ENCODE measurements around the gene RNASEH2A. TPM values are rescaled to one million over a fixed set of nuclear protein-coding genes. Genes with fewer than 3 reads are reported as not detected.
A peak's percentile ranks its signal among the peaks of the same experiment; 100 is the strongest.

Gene RNASEH2A
- polyA plus RNA-seq, 1 of the 3 experiments (the other 2 are of a cell fraction): 48.1 TPM

GRCh38 chr19:12773571-12773970, 32.8 kb upstream of the RNASEH2A start:
- H3K27me3 ChIP-seq (ENCODE audit: insufficient read depth): no peaks in the 10 kb centered on the region
- H3K4me3 ChIP-seq (ENCODE audit: low read depth in 2 of 2, low read length in 1 of 2): no peak overlapping the region
- no peaks in the 10 kb centered on the region for H3K36me3 ChIP-seq (replicated peaks in 1 of 2; ENCODE audit: control insufficient read depth in 1 of 2, insufficient read depth in 2 of 2, low read length in 1 of 2)
- H3K9me3 ChIP-seq: no peaks in the 10 kb centered on the region
- 90% methylated on average over 2 of the region's 2 CpGs for WGBS (ENCODE audit: low lambda C conversion rate)
- DNase-seq: no peak
- CTCF ChIA-PET: interaction anchor here (1.2 to 12.1 kb wide), 7 partner anchors 11 to 74 kb away, joined by 3 to 447 read pairs (median 11); partner anchors contain the start of genes JUNB, PRDX2, THSD8 and TRIR
- POLR2A ChIA-PET: interaction anchor here (1.3 to 2.1 kb wide), 3 partner anchors 18 to 28 kb away, joined by 3 to 10 read pairs (median 5); partner anchors contain the start of genes JUNB, PRDX2 and THSD8
- H3K4me2 ChIP-seq: peak overlapping the region; percentile 12; the same call in 1 of the 2 replicates
- H3K9me2 ChIP-seq: no peaks in the 10 kb centered on the region
- no peak overlapping the region for H2AFZ ChIP-seq (ENCODE audit: low read depth)
- H3F3A ChIP-seq (replicated peaks; ENCODE audit: insufficient read depth): peaks cover 25% of the 10 kb centered on the region
- H3K4me1 ChIP-seq (ENCODE audit: control insufficient read depth in 1 of 2, insufficient read depth in 2 of 2, low read depth in 1 of 2, low read length in 1 of 2): peaks cover 9 to 37% of the 10 kb centered on the region in 2 experiments; a peak in 1 of 4 replicates
- H3K9ac ChIP-seq: no peak overlapping the region
- no peaks in the 10 kb centered on the region for H3K79me2 ChIP-seq (ENCODE audit: insufficient read depth)
- no peak for TF ChIP-seq FOXM1 (IDR thresholded peaks at IDR 0.05; ENCODE audit: low read depth)
- TF ChIP-seq USF2 (IDR thresholded peaks at IDR 0.05; ENCODE audit: borderline replicate concordance, low read depth, low read length): no peak
- TF ChIP-seq CTCF (IDR thresholded peaks at IDR 0.05): peak; percentile 51
- TF ChIP-seq RAD21 (IDR thresholded peaks at IDR 0.05; ENCODE audit: low read length): 0 out of 2 replicates have a peak, but pooled peaks have one; percentile 13
- TF ChIP-seq SMC3 (IDR thresholded peaks at IDR 0.05; ENCODE audit: low read depth, low read length): peak; percentile 29
- TF ChIP-seq TEAD4 (IDR thresholded peaks at IDR 0.05; ENCODE audit: borderline replicate concordance, insufficient read depth): no peak
- no peaks in the 10 kb centered on the region for H4K20me1 ChIP-seq (ENCODE audit: insufficient read depth)
- H3K27ac ChIP-seq (ENCODE audit: low read depth in 2 of 2, low read length in 1 of 2): no peak overlapping the region

DNA sequence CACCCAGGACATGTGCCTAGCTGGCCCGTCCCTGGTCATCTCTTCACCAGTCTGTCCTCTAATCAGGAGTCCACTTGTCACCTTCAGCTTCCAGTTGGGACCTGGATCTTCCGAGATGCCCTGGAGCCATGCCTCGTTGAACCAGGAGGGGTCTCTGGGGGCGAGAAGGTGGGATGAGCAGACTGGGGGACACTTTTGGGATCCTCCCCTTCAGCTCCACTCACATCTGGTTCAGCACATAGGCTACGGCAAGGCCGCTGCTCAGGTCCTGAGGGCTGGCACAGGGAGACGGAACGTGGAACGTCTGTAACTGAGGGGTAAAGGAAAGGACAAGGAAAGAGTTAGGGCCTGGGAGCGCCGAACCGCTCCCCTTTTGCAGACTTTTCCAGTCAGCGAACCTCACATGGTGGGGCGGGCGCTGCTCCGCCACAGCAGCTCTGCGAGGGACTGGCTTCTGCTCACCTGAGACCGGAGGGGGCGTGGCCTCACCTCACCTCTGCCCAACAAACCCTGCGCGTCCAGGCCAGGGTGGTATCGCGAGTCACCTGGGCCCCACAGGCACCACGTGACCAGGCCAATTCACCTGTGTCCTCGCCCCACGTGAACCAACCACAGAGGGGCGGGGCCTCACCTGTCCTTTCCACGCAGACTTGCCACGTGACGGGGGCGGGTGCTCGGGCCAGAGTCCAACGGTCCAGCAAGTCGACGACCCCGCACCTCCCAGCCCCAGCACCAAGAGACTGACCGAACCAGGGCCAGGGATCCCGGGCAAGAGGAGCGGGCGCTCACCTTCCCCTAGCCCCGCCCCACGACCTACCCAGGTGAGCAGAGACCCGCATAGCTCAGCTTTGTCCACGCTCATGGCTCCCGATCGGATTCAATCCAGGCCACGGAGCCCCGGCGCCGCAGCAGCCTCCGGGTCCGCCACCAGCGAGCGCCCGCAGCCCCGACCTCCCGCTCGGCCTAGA, 31.5 kb upstream of the RNASEH2A start, which contains the start of gene HOOK2:
Gene HOOK2, minus strand, starts transcription at position 965 of the 968 bp plus-strand sequence. Its CDS starts 103 bp downstream, at position 862.
- Histone ChIP-seq H3K79me2 (ENCODE audit: insufficient read depth) (no peaks in the 10 kb centered on the region), H3F3A (replicated peaks; ENCODE audit: insufficient read depth) (peaks cover 25% of the 10 kb centered on the region), H4K20me1 (ENCODE audit: insufficient read depth) (no peaks in the 10 kb centered on the region), H3K36me3 (replicated peaks in 1 of 2; ENCODE audit: control insufficient read depth in 1 of 2, insufficient read depth in 2 of 2, low read length in 1 of 2) (no peaks in the 10 kb centered on the region), H3K4me1 (ENCODE audit: control insufficient read depth in 1 of 2, insufficient read depth in 2 of 2, low read depth in 1 of 2, low read length in 1 of 2) (peaks cover 19 to 50% of the 10 kb centered on the region in 2 experiments; a peak in 3 of 4 replicates), H3K4me3 (ENCODE audit: low read depth in 2 of 2, low read length in 1 of 2) (peak within 1 kb of the TSS; percentile 73 to 75), H3K9ac (peak within 1 kb of the TSS; percentile 70), H3K27ac (ENCODE audit: low read depth in 2 of 2, low read length in 1 of 2) (peak within 1 kb of the TSS in 1 of 2 experiments; percentile 73; a peak in 1 of 4 replicates), H3K27me3 (ENCODE audit: insufficient read depth) (no peaks in the 10 kb centered on the region), H3K4me2 (peak within 1 kb of the TSS; percentile 96), H3K9me2 (no peaks in the 10 kb centered on the region), H3K9me3 (no peaks in the 10 kb centered on the region), H2AFZ (ENCODE audit: low read depth) (peak within 1 kb of the TSS; percentile 79)
- no peak for DNase-seq
- CTCF ChIA-PET: interaction anchor here (1.0 to 12.1 kb wide), 8 partner anchors 12 to 73 kb away, joined by 3 to 447 read pairs (median 10); partner anchors contain the start of genes JUNB, PRDX2 and THSD8
- TF ChIP-seq MAX (IDR thresholded peaks at IDR 0.05; ENCODE audit: low read depth) (0 out of 2 replicates have a peak, but pooled peaks have one; percentile 13), REST (IDR thresholded peaks at IDR 0.05; ENCODE audit: low read depth, low read length) (no peak)
- TF ChIP-seq, protein P1, sequence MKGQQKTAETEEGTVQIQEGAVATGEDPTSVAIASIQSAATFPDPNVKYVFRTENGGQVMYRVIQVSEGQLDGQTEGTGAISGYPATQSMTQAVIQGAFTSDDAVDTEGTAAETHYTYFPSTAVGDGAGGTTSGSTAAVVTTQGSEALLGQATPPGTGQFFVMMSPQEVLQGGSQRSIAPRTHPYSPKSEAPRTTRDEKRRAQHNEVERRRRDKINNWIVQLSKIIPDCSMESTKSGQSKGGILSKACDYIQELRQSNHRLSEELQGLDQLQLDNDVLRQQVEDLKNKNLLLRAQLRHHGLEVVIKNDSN (IDR thresholded peaks at IDR 0.05; ENCODE audit: borderline replicate concordance, low read depth): peak; percentile 75; the same call in 1 of the 2 replicates
- POLR2A ChIA-PET: interaction anchor here (0.7 kb wide), 1 partner anchor 17 kb away, joined by 3 read pairs; no protein-coding TSS in a partner anchor
- WGBS (ENCODE audit: low lambda C conversion rate): 46% methylated on average over 27 of the region's 58 CpGs

Measured in SK-N-SH (cell line).